WI38 (cell line): ENCODE results near the gene SOCS6.
"Not testable (repeated sequence)": the region's sequence is repeated elsewhere in the genome, so short reads cannot be mapped to it uniquely, and the experiment has no call there.

Experiments used
- H3K4me3 ChIP-seq: 2 replicates; pipeline ENCODE4 v1.5.1; 2011; ENCODE audit warnings: low read depth, mild to moderate bottlenecking, control low read depth, low read length
- CTCF ChIP-seq: IDR thresholded peaks from 2 replicates; pipeline ENCODE4 v1.5.1; 2012; ENCODE audit warnings: low read depth, mild to moderate bottlenecking, control low read depth, low read length

The SOCS6 gene

GRCh38 chr18:70349316-70349715, 60.5 kb downstream of the SOCS6 start:
- no peak overlapping the region for H3K4me3 ChIP-seq
- no peak for TF ChIP-seq CTCF

- H3K4me3 ChIP-seq, result no peak overlapping the region
- TF ChIP-seq CTCF, result no peak
Observed at GRCh38 chr18:70354080-70354479, 65.2 kb downstream of the SOCS6 start.

- H3K4me3 ChIP-seq, result no peak overlapping the region
- TF ChIP-seq CTCF, result no peak
Observed at GRCh38 chr18:70354771-70355170, 65.9 kb downstream of the SOCS6 start.

- no peak for TF ChIP-seq CTCF
- no peak overlapping the region for H3K4me3 ChIP-seq
Observed at GRCh38 chr18:70355620-70356385, 67.0 kb downstream of the SOCS6 start.

DNA sequence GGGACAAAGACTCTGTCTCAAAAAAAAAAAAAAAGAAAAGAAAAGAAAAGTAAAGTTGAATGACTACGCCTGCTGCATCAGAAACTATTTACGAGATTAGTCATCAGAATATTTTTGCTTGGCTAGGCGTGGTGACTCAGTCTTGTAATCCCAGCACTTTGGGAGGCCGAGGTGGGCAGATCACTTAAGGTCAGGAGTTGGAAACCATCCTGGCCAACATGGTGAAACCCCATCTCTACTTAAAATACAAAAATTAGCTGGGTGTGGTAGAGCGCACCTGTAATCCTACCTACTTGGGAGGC, 69.2 kb downstream of the SOCS6 start:
- H3K4me3 ChIP-seq, result not testable (repeated sequence)

DNA sequence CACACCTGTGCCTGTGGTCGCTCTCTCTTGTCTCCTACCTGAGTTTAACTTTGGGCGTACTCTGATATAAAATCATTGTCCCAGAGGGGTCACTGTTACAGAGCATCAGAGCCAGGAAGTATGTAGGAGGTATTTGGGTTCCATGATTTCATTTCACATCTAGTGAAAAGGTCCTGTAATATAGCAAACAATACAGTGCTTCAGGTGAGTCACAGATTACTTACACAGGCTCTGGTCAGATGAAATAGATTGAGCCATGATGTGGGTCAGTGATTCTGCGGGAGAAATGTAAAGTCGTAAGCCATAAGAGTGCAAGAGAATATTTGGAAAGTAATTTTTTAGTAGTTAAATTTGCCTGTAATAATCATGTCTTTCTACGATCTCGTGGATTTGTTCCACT, 70.2 kb downstream of the SOCS6 start:
- no peak for TF ChIP-seq CTCF
- no peak overlapping the region for H3K4me3 ChIP-seq

- TF ChIP-seq CTCF, result no peak
Observed at GRCh38 chr18:70362258-70362657, 73.4 kb downstream of the SOCS6 start.

DNA sequence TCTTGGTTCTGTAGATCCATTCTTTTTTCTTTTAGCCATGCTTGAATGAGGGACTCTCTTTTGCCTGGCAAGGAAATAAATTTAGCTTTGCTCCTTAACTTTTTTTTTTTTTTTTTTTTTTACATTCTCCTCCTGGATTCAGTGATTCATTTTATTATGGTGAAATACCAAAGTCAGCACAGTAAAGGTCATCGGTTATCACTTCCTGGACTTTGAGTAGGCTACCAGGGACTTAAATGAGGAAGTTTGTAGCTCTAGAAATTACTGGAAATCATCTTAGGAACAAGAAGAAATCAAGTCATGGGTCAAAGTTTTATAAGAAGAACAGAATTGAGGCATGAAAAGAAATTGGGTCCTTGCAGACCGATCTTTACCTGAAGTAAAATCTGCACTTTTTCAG, 75.0 kb downstream of the SOCS6 start:
- H3K4me3 ChIP-seq, result no peak overlapping the region
- TF ChIP-seq CTCF, result no peak

More at GRCh38 chr18:70362258-70362657, 73.4 kb downstream of the SOCS6 start:
- no peak overlapping the region for H3K4me3 ChIP-seq
